T-helper 2 cell treated with Interferon-gamma antibody and Interleukin-4, amounts not matched to agents 100 ng/mL and 5 ng/mL, for 36 hours (primary cell): ENCODE measurements around the gene MXD4. TPM values are rescaled to one million over a fixed set of nuclear protein-coding genes. Genes with fewer than 3 reads are reported as not detected.
"Not testable (repeated sequence)": the region's sequence is repeated elsewhere in the genome, so short reads cannot be mapped to it uniquely, and the experiment has no call there.

Experiments used
- intact Hi-C: fragments of 100-400 bp; cut with micrococcal nuclease; formaldehyde crosslinking; loops from one replicate; pipeline ENCODE4 v1.15.1; 2023
- total RNA-seq: library from RNA; stranded (reverse); gene quantifications from 2 replicates; pipeline ENCODE4 v1.2.3, GENCODE V29; 2022

MXD4 gene
- total RNA-seq, 1 donor from 2014 or later, result 15.8 TPM

- intact Hi-C loops, result loop anchor here (1.0 to 10.0 kb wide), 2 partner anchors 41 to 366 kb away; partner anchors contain the start of gene NSD2
Measured at GRCh38 chr4:2241003-2241402, 20.9 kb downstream of the MXD4 start.

DNA sequence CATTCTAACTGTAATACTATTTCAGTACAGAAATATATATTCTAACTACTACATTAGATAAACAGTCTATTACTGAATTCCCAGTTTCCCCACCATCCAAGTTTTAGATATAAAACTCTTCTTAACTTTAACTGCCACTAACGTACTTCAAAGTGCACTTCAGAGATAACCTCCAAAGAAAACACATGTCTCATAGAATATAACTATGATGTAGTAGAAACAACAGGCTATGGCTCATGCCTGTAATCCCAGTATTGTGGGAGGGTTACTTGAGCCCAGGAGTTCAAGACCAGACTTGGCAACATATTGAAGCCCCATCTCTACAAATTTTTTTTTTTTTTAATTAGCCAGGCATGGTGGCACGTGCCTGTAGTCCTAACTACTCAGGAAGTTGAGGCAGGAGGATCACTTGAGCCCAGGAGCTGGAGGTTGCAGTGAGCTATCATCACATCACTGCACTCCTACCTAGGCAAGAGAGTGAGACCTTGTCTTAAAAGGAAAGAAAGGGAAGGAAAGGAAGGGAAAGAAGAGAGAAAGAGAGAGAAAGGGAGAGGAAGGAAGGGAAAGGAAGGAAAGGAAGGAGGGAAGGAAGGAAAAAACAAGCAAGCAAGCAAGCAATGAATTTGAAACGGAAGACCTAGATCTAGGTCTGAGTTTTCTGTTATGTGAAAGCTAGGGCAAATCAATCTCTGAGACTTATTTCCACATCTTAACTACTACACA, 24.8 kb downstream of the MXD4 start:
- intact Hi-C loops, result no loop called here

DNA sequence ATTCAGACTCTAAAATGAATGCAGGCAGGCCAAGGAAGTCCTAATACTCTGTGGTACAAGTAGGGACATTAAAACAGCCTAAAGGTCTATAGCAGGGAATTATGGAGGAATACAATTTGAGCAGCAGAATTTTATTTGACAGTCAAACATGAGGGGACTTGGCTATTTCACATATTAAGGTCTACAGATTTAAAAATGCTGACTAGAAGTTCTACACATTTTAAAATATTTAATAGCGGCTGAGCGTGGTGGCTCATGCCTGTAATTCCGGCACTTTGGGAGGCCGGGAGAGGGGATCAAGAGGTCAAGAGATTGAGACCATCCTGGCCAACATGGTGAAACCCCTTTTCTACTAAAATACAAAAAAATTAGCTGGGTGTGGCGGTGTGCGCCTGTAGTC, 30.8 kb downstream of the MXD4 start:
- intact Hi-C loops, result no loop called here

GRCh38 chr4:2226261-2226660, 35.6 kb downstream of the MXD4 start:
- intact Hi-C loops, result no loop called here

- intact Hi-C loops, result loop anchor here (5.0 kb wide), 1 partner anchor 239 kb away; no protein-coding TSS in a partner anchor
Measured at GRCh38 chr4:2222838-2223237, 39.1 kb downstream of the MXD4 start.

- intact Hi-C loops, result loop anchor here (5.0 kb wide), 1 partner anchor 241 kb away; no protein-coding TSS in a partner anchor
Measured at GRCh38 chr4:2221378-2221777, 40.5 kb downstream of the MXD4 start.

DNA sequence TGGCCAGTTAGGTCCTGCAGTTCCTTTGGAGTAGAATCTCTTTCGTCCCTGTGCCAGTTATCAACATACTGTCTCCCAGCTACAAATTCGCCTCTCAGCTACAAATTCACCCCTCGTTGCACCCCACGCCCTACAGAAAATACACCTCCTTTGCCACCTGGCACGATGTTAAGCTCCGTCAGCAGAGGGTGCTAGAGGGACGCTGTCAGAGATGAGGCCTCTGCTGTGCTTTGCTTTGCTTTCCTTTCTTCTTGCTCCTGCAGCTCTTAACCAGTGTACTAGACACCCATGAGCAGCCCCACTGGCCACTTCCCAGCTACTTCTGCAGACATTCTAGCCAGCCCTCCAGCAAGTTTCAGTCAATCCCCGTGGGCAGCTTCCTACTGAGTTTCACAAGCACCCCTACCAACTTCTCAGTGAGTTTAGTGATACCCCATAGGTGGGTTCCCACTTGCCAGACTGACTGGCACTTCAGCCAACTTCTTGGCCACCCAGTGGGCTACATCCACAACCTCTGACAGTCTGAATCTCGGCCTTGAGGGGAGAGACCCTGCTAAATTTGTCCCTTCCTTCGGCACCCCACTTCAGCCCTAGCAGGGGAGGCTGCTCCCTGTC, 41.8 kb downstream of the MXD4 start:
- intact Hi-C loops, result loop anchor here (1.0 to 5.0 kb wide), 2 partner anchors 221 to 242 kb away; no protein-coding TSS in a partner anchor

DNA sequence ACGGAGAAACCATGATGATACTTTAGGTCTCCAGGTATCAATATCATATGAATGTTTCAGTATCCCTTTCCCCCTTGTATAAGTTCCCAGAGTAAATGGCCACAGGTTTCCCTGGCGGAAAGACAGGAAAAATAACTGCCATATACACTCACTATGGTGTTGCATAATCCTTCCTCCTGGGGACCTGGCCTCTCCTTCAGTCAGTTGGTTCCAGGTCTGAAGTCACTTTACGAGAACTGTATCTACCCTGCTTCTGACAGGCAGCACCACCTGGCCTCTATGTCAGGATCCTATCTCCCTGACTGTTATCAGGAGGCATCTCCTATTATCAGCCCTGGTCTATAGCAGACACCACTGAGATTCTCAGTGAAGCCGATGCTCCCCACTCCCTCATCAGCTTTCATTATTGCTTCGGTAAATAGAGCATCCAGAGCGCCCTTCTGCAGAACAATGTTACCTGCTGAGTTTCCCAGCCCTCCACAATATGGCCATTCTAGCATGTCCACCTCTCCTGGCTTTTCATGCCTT, 42.6 kb downstream of the MXD4 start:
- intact Hi-C loops, result no loop called here

DNA sequence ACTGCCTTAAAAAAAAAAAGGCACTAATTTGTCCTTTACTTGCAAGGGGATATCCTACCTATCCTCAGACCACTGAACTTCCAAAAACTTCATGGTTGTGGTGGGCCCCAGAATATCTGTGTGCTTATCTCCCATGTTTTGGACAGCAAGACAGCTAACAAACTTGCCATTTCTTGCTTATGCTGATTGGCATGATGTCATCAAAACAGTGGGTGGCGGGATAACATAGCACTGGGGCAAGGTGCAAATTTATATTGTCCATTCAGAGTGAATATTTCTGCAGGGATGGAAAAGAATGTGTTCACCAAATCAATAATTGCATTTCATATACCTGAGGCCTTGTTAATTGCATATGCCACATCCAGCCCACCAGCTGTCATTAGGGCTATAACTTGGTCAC, 43.5 kb downstream of the MXD4 start:
- intact Hi-C loops, result no loop called here

DNA sequence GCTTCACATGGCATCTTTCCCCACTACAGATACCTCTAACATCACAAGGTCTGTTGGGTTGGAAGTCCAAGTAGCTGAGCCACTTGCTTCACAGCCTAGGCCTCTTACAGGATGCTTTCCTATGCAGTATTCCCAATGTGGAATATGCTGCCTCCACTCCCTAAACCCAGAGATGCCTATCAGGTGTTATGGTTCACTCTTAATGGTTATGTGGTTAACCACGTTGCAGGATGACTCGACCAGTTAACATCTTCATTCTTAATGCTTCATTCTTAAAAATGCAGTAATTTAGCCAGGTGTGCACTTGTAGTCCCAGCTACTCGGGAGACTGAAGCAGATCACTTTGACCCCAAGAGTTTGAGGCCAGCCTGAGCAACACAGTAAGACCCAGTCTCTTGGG, 44.2 kb downstream of the MXD4 start:
- intact Hi-C loops, result no loop called here

GRCh38 chr4:2212831-2213230, 49.1 kb downstream of the MXD4 start:
- intact Hi-C loops, result no loop called here

DNA sequence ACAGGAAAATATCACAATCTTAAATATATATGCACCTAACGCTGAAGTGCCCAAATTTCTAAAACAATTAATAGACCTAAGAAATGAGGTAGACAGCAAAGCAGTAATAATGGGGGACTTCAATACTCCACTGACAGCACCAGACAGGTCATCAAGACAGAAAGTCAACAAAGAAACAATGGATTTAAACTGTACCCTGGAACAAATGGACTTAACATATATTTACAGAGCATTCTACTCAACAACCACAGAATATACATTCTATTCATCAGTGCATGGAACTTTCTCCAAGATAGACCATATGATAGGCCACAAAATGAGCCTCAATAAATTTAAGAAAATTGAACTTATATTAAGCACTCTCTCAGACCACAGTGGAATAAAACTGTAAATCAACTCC, 59.1 kb downstream of the MXD4 start:
- intact Hi-C loops, result not testable (repeated sequence)

Other genes starting within 250 kb of the MXD4 start
- 1.8 and 2.0 TPM in 2 replicates for gene NAT8L, start 202.8 kb downstream of the MXD4 start, total RNA-seq
- 27.5 and 28.0 TPM in 2 replicates for gene HAUS3, start 20.0 kb downstream of the MXD4 start, total RNA-seq
- gene POLN, start 20.0 kb downstream of the MXD4 start, total RNA-seq, result 3.9 and 4.0 TPM in 2 replicates
- gene ZFYVE28, start 156.5 kb upstream of the MXD4 start, total RNA-seq, result 17.3 and 19.7 TPM in 2 replicates
- gene CFAP99, start 156.8 kb upstream of the MXD4 start, total RNA-seq, result not detected in 2 replicates
- 112 TPM in 2 replicates for gene RNF4, start 207.0 kb upstream of the MXD4 start, total RNA-seq